Fibroblast of skin of abdomen (primary cell): ENCODE data around the gene SMIM21. TPM values are rescaled to one million over a fixed set of nuclear protein-coding genes. Genes with fewer than 3 reads are reported as not detected.

Experiments used
- DNase-seq: peaks from one replicate; pipeline ENCODE4 v3.0.0-alpha.2; 2013
- polyA plus RNA-seq, 2 experiments: library from polyadenylated mRNA; unstranded; fragments of 120-200 nt; gene quantifications; one replicate each; pipeline ENCODE4 v1.2.1, GENCODE V29; 2013; ENCODE audit not compliant: insufficient read length in 2 of 2

SMIM21 gene
- polyA plus RNA-seq (2013, experiment 1 of 2; ENCODE audit: insufficient read length), result not detected
- polyA plus RNA-seq (2013, experiment 2 of 2; ENCODE audit: insufficient read length), result not detected

DNA sequence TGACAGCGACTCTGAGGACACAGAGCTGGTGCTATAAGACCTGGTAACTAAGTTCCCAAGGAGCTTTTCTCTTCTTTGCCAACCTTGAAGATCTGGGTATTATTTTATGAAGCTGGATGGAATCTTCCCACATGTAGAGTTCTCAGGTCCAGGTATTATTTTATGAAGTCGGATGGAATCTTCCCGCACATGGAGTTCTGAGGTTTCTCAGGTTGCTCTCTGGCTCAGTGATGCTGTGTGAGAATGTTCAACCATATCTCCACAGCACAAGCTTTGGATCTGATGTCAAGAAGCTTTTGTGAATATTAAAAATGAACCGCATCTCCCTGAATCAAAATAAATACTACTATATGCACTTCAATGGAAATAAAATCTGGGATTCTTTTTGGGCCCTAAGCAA lies at the start of gene SMIM21:
TSS of gene SMIM21 (minus strand) at position 101 of the 400 bp plus-strand sequence. CDS start 140 bp downstream, outside the sequence.
- no peak for DNase-seq

DNA sequence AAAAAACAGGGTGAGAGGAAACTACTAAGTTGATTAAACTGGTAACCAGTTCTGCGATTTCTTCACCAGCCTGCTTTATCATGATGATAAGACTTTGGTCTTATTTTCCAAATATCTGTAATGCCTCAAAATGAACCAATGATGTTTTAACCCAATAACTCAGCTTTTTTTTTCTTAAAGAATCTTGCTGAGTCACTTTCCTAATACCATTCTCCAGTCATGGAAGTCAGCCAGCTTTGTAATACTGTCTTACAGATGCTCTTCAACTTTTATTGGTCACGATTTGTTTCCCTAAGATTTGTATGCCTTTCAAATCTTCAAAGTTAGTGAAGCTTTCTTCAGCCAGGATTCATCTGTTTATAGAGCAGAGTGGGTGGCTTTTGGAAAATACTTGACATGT lies 47.7 kb upstream of the SMIM21 start:
- DNase-seq, result peak; percentile 95

DNA sequence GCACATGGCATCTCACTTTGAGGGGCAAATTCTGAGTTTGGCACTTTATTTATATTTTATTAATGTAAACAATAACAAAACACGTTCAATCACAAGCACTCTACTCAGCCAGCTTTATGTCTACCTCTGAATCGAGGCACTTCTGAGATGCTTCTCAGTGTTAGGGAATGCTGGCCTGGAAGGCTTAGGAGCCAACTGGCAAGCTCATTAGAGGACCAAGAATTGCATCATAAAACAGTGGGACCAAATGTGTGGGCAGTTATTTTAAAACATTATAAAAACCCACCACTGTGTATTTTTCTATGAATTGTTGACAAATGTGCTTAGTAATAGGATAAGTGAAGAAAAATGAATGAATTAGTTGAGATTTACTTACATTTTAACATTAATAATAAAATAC lies 46.8 kb upstream of the SMIM21 start:
- no peak for DNase-seq

DNA sequence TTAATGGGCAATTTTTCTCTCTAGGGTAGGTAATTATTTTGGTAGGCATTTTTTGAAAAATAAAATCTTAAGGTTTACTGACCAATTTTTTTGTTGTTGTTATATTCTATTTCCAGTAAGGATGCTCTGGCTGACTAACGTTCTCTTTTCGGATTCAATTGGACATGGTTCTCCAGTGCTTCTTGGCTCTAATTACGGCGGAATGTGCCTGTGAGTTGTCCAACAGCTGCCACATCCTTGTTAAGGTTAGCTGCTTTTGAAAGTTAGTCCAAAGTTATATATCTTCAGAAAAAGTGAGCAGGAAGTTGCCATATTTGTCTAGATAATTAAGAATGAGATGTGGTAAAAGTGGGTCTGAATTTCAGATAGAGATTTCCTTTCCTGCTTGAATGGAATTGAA lies 45.8 kb upstream of the SMIM21 start:
- peak; percentile 15 for DNase-seq

DNA sequence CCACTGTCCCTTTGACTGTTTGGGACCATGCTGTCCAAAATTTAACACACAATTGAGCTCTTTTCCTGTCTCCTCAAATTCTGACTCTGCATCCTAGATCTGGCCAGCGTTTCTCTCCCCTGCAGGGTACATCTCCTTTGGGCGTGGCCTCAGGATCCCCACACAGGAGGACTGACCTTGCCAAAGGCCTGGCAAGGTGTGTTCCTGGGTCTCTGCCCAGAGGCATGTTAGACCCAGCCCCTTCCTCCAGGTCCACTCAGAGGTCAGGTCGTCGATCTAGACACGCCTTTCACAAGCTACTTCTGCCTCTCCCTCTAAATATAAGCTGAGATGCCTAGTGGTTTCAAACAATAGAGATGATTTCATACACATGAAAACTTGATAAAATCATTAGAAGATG lies 45.4 kb upstream of the SMIM21 start:
- DNase-seq, result no peak

DNA sequence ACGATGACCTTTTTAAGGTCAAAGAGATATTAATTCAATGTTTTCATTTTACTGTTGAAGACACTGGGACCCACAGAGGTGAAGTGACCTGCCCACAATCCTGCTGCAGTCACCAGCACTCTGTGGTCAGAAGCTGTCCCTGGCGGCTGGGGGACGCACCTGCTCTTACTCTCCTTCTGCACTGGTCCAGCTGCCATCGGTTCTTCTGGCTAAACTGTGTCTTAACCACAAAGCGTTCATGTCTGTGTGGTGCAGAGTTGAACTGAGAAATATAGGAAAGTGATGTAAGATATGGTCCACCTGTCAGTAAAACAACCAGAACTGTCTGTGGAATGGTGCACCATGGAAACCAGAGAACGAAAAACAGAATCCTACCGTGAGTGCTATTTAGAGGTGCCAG lies 44.9 kb upstream of the SMIM21 start:
- DNase-seq, result no peak

DNA sequence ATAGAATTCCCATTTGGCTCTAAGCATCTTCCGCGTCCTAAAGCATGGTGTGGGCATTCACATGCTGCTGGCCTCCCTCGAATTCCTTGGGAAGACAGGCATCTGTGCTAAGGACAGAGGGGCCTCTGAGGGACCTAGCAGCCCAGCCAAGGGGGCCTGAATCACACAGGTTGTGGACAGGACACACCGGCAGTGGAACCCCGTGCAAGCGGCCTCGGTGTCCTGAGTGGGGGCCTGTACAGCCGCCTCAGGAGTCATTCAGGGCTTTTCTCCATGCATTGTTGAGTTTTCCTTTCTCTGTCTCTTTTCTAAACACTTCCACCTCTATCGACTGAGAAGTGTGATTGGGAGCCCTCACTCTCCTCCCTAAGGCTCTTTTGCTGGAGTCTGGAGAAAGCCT lies 44.3 kb upstream of the SMIM21 start:
- DNase-seq, result no peak

DNA sequence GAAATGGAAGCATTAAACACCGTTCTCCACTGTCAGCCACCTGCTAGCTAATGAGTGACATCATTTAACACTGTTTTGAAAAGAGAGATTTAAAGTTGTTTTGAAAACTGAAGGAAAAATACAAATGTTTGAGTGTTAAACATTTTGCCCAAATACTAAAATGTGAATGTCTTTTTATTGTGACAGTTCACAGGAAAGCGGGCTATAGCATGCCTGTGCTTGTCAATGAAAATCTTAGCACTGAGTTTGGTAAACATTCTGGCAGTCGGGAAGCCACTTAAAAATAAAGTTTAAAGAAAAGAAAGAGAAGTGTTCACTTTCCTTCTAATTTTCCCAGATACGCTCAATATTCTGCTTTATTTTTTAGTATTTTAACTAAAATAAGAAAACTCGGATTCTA lies 40.3 kb upstream of the SMIM21 start:
- DNase-seq, result no peak

DNA sequence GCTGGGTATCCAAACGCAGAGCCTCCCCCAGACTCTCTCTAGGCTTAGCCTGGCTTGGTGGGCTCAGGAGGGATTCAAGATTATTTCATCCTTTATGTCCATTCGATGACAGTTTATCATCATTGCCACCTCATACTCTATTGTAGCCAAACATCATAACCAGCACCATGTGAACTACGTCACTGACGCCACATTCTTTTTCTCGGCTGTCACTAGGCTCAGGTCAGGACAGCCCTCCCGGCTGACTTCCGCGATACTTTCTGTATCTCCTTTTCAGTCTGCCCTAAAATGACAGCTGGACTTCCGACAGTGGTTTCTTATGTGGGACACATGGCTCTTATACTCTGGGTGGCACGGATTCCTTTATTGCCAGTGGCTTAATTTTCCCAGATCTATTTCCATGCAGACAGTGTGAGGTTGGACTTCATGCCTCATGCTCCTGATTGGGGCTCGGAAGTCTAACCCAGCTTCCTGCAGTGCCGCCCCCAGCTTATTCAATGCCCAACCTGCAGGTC lies 39.8 kb upstream of the SMIM21 start:
- DNase-seq, result no peak

DNA sequence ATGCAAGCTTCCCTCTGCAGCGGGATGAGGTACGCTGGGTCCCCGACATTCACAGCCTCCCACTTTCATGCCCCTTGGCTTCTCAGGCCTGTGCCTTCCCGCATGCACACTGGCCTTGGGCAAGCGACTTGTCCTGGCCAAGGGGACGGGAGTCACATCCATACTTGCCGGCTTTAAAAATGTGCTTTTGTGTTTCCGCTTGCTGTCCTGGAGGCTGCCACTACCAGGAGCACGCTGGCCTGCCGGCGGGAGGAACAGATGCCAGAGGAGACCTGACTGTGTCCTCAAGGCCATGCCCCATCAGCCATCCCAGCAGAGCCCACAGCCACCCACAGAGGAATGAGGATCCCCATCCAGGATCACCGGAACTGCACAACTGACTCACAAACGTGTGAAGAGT lies 36.9 kb upstream of the SMIM21 start:
- no peak for DNase-seq

DNA sequence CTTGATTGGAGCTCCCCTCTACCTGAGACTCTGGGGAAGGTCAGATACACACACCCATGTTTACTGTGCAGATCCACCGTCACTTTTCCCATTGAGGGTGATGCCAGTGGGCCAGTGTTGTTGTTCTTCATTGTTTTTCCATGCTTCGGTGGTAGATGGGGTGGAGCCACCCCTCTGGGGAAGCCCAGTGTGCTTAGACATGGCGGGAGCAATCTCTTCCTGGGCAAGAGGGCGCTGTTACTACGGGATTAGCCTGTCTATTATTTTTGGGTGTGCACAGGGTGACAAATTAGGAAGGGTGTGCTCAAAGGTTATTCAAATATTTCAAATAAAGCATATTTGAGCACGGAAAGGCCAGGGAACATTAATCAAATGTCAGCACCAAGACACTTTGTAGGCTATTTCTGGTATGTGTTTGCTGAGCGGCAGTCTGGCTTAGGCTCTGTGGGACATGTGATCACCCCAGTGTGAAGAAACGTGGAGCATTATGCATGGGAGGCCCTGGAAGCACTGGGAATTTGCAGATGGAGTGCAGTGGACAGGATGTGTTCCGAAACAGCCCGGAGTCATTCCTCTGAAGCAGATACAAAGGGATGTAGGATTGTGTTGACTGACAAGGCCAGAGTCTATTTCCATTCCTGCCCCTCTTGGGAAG lies 34.8 kb upstream of the SMIM21 start:
- no peak for DNase-seq

DNA sequence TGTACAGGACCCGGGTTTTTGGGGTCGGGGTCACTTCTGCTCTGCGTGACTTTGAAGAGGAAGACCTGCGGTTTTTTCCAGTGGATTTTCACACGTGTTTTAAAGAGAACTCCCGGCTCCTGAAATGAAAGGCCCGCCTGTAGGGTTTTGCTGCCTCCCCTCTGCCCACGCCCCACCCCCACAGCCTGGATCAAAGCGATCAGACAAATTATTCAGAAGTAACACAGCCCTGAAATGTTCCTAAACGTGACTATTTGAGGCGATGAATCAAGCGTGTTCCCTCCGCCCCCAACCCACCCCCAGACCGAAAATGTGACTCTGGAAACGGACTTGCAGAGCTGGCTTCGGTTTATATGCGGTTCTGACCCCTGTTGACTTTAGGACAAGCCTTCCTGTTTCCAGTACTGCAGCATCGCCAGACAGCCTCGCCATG lies 28.7 kb upstream of the SMIM21 start:
- DNase-seq, result no peak

DNA sequence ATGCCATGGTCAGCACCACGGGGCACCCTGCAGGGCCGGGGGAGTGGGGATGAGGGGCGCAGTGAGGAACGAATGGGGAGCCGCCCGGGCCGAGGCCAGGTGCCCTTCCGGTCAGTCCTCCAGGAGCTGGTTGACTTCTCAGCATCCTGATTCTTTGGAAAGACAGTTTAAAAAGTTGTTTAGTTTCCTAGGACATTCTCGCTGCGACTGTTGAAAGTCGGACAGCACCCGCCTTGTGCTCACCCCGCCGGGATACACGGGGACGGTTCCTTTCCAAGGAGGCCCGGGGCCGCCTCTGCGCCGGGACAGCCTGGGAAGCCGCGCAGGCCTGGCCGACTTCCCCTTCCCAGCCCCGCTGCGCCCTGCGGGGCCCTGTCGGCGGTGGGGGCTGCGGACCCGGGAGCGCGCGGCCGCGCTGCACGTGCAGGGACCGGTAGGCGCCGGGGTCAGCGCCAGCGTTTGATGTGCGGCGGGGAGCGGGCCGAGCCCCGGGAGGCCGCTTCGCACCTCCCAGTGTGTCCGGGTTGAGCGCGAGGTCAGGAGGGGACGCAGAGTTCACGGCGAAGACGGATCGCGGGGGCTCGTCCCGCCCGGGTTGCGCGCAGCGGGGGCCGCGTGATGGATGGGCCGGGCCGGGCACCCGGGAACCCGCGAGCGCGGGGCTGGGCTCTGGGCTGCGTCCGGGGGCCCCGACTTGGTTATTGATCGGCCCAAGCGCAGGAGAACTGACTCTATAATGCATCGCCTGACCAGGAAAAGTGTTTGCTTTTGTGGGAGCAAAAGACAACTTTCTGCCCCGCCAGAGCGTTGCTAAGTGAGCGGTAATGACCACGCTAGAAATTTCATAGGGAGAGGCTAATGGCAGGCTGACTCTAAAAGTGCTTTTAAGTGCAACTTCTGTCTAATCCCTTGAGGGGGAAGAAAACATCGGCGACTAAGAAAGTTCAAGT lies 28.0 kb upstream of the SMIM21 start:
- peak; percentile 25 for DNase-seq

DNA sequence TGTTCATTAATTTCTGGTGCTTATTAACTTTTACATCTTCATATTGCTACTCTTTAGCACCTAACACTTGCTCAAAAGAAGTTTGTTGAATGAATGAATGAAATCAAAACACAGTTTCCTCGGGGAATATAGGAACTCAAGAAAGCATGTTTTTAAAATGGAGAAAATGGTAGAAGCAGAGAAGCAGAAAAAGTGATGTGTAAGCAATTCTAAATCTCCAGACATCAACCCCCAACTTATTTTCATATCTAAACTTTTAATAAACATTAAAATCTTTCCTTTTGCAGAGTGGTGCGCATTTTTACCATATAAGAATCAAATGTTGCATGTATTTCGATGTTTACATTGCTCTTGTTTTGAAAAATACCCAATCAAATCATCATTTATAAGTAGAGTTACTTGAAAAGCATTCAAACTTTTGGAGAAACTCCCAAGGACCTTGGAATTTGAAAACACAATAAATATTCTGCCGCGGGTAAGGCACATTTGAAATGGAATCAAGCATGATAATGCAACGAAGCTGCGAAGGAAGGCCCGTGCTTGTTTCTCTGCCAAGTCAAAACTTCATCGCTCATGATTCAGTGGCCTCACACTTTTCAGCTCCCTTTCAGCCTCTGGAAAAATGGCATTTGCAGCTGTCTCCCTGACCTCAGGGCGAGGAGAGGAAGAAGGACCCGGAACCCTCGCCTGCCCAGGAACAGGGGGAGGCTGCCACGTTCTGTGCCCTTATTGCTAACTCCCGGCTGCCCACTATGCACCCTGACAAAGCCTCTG lies 26.7 kb upstream of the SMIM21 start:
- DNase-seq, result peak; percentile 12

DNA sequence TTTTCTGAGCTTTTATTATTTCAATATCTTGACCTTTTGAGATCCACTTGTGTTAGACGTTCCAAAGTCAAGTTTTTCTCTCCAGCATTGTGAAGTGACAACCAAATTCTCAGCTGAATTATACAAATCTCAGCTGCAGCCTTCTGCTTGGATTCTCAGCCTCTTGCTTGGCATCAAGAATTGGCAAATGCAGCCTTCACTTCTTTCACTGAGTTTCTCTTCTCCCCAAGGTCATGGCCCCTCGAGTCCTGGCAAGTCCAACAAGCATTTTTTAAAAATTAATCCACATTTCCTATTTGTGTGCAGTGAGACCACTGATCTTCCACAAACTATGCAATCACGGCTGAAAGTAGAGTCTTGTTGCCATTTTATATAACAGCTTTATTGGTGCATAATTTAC lies 23.4 kb upstream of the SMIM21 start:
- DNase-seq, result no peak

DNA sequence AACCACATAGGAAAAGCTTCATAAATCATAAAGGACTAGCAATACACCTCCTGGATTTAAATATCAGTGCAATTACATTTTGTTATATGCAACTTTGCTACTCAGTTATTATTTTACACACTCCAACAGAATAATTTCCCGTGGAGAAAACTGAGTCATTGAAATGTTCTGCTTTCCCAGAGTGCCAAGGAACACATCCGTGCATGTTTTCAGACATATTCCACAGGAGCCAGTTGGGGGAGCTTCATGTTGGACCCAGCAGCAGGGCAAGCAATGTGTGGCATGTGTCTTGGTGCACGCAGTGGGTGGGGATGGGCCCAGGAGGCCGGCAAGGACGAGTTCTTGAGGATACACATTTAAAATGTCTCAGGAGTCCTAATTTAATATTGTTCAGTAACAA lies 14.4 kb upstream of the SMIM21 start:
- DNase-seq, result no peak

DNA sequence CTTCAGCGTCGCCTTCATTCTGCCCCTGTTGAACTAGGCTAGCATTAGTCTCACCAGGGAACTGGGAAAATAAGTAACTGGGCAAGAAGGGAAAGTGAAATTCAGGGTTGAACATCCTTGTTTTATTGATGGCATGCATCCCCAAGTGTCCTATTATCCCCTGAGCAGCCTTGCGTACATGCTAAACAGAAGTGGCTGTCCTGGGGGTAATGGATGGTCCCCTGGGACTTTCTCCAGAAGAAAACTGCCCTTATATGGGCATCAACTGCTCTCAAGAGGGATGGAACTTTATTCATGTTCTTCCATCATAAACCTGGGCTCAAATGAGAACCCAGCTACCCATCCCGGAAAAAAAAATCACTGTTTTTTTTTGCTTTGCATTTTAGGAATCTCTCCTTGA lies 11.8 kb upstream of the SMIM21 start:
- peak; percentile 21 for DNase-seq

DNA sequence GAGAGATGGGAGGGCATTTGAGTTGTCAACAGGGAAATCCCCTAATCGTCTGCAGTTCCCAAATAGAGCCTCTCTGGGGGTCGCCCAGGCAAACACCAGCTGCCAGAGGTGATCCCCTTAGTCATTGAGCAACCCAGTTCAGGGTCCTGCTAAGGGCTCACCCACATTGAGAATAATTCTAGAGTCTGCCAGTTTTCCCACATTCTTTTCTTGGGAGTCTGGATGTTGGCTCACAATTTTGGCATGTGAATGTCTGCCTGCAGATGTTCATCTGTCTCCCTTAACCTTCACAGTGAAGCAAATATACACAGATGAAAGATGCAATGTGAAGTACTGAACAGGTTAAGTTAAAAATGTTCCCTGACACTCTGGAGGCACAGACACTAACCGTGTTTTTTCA lies 11.4 kb upstream of the SMIM21 start:
- DNase-seq, result peak; percentile 78

DNA sequence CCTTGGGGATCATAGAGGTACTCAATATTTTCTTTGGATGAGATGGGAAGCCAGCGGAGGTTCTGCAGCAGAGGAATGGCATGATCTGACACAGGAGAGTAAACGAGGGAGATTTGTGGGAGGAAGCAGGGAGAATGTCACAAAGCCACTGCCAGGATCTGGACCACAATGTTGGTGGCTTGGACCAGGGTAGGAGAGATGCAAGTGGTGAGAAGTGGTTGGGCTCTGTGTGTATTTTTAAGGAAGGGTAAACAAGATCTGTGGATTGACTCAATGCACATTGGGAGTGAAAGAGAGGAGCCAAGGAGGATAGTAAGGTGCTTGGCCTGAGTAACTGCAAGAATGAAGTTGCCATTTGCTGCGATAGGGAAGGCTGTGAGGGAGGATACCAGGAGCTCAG lies 10.5 kb upstream of the SMIM21 start:
- no peak for DNase-seq

DNA sequence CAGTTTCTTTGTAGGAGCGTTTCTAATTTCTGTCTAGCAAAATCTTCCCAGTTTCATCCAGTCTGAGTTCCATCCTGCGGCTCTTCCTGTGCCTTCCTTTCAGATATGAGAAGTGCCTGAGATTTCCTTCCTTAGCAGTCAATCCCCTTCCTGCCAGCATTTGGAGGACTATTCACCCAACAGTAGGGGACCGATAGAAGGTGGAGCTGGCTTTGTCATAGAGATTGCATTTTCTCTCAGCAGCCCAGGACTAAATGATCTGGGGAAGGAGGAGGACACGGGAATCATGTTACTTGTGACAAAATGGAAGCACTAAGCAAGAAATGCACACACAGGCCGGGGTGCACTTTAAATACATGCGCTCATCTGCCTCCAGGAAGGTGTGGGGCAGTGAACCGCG lies 5.6 kb upstream of the SMIM21 start:
- no peak for DNase-seq

DNA sequence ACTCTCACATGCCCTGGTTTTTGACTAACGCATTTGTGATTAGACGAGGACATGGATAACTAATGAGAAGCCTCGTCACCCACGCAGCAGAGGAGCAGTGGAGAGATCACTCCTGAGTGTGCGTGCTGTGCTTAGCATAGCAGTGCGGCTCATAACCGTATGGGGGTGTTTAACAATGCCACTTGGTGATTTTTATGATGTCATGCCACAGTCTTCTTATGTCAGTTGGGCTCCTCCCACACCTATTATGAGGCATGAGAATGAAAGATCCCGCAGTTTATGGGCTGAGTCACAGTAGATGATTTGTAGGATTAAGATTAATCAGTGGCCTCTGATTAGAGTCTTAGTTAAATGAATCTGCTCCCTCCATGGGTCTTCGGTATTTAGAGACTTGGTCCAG lies 2.5 kb upstream of the SMIM21 start:
- peak; percentile 21 for DNase-seq

DNA sequence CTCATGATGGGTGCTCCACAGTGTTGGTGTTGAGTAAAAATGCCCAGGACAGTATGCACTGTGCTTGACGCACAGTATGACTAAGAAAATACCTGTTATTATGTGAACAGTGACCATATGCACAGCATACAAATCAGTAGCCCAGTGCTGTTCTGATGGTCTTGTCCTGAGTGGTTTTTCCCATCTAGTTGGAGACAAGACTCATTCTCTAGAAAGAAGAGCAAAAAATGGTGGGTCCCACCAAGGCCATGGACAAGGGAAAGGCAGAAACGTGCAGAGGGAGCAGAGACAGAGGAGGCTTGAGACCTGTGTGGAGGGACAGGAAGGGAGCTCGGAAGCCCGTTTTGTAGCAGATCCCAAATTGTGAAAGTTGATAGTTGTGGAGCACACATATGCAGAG lies 987 bp upstream of the SMIM21 start:
- DNase-seq, result no peak
